Right atrium auricular region (tissue), 2 donors: ENCODE data around the gene TMEM272. TPM values are rescaled to one million over a fixed set of nuclear protein-coding genes. Genes with fewer than 3 reads are reported as not detected.

Experiments used
- DNase-seq: peaks from one replicate; pipeline ENCODE4 v3.0.0-alpha.2; 2019; ENCODE audit warnings: low spot score
- H3K27ac ChIP-seq, 2 donors: fragments of 200-600 bp; sonication (generic); 1 replicate in 1 of 2; 2 replicates in 1 of 2; pipeline ENCODE4 v1.5.1; 2016 to 2019
- H3K27me3 ChIP-seq, 2 donors: fragments of 200-600 bp; sonication (generic); one replicate each; pipeline versions ENCODE4 v1.5.1 to v1.6.0; 2017 to 2019
- H3K36me3 ChIP-seq: fragments of 200-600 bp; sonication (generic); one replicate; pipeline ENCODE4 v1.5.1; 2016
- H3K4me1 ChIP-seq, 2 donors: fragments of 200-600 bp; sonication (generic); one replicate each; pipeline versions ENCODE4 v1.5.1 to v1.6.0; 2017 to 2019
- H3K4me3 ChIP-seq, 2 donors: fragments of 200-600 bp; sonication (generic); 1 replicate in 1 of 2; 2 replicates in 1 of 2; pipeline ENCODE4 v1.5.1; 2017 to 2019; ENCODE audit warnings: mild to moderate bottlenecking in 1 of 2, moderate library complexity in 1 of 2
- H3K9me3 ChIP-seq, 2 donors: fragments of 200-600 bp; sonication (generic); one replicate each; pipeline ENCODE4 v1.5.1; 2019
- total RNA-seq, 2 donors: library from RNA; depleted of rRNA; stranded (reverse); fragments of >200 nt; gene quantifications; one replicate each; pipeline ENCODE4 v1.1.0, GENCODE V29; 2016
- TF ChIP-seq, protein P1 (sequence below), 2 donors: fragments of 200-600 bp; sonication (generic); IDR thresholded peaks; one replicate each; pipeline ENCODE4 v1.5.1; 2019; ENCODE audit warnings: antibody characterized with exemption in 2 of 2

Gene TMEM272
- total RNA-seq, 2 donors from 2014 or later, result 0.74 to 1.1 TPM

GRCh38 chr13:51882570-51883225 lies 37.7 kb upstream of the TMEM272 start:
- Histone ChIP-seq H3K36me3 (no peaks in the 10 kb centered on the region), H3K27me3 (no peaks in the 10 kb centered on the region), H3K4me1 (no peaks in the 10 kb centered on the region), H3K27ac (no peak overlapping the region), H3K4me3 (no peak overlapping the region), H3K9me3 (peaks cover 0 to 4% of the 10 kb centered on the region in 2 donors)
- no peak for DNase-seq
- TF ChIP-seq, protein P1, sequence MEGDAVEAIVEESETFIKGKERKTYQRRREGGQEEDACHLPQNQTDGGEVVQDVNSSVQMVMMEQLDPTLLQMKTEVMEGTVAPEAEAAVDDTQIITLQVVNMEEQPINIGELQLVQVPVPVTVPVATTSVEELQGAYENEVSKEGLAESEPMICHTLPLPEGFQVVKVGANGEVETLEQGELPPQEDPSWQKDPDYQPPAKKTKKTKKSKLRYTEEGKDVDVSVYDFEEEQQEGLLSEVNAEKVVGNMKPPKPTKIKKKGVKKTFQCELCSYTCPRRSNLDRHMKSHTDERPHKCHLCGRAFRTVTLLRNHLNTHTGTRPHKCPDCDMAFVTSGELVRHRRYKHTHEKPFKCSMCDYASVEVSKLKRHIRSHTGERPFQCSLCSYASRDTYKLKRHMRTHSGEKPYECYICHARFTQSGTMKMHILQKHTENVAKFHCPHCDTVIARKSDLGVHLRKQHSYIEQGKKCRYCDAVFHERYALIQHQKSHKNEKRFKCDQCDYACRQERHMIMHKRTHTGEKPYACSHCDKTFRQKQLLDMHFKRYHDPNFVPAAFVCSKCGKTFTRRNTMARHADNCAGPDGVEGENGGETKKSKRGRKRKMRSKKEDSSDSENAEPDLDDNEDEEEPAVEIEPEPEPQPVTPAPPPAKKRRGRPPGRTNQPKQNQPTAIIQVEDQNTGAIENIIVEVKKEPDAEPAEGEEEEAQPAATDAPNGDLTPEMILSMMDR (IDR thresholded peaks at IDR 0.05), result no peak

DNA sequence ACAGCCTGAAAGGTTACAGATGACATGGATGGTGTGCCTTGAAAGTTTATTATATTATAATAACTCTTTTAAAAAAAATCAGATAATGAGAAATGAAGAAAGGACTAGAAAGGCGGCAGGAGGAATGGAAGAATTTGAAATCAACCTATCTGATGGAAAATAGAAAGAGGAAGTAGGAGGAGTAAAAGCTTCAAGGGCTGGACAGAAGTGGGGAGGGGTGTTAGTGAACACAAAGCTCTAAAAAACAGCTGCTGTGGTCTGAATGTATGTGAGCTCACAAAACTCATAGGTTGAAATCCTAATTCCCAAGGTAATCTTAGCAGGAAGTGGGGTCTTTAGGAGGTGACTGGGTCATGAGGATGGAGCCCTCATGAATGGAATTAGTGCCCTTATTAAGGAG lies 36.3 kb upstream of the TMEM272 start:
- Histone ChIP-seq H3K36me3 (no peaks in the 10 kb centered on the region), H3K4me3 (no peak overlapping the region), H3K27me3 (no peaks in the 10 kb centered on the region), H3K27ac (no peak overlapping the region), H3K9me3 (peaks cover 0 to 4% of the 10 kb centered on the region in 2 donors), H3K4me1 (no peaks in the 10 kb centered on the region)
- TF ChIP-seq, protein P1 (IDR thresholded peaks at IDR 0.05), result no peak
- no peak for DNase-seq

GRCh38 chr13:51879133-51879532 lies 34.2 kb upstream of the TMEM272 start:
- TF ChIP-seq, protein P1 (IDR thresholded peaks at IDR 0.05), result no peak
- no peaks in the 10 kb centered on the region for H3K36me3 ChIP-seq
- H3K9me3 ChIP-seq, result peaks cover 0 to 4% of the 10 kb centered on the region in 2 donors
- H3K27ac ChIP-seq, result no peak overlapping the region
- H3K27me3 ChIP-seq, result no peaks in the 10 kb centered on the region
- H3K4me3 ChIP-seq, result no peak overlapping the region
- no peaks in the 10 kb centered on the region for H3K4me1 ChIP-seq
- no peak for DNase-seq

DNA sequence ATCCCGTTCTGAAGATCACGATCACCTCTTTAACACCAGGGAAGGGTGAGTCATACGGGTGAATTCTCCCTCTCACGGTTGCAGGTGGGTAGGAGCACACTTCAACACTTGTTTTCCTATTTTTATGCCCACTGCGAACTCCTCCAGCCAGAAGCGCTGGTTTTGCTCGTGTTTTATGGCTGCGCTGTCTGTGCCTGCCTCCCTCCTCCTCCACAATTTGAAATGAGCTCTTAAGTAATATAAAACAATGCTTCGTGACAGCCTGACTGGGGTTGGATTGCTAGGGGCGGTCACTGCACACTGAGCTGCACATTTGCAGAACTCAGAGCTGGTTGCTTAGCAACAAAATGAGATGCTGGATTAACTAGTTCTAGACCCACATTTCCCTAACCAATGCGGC lies 29.7 kb upstream of the TMEM272 start:
- no peaks in the 10 kb centered on the region for H3K27me3 ChIP-seq
- DNase-seq, result no peak
- H3K4me1 ChIP-seq, result no peaks in the 10 kb centered on the region
- H3K36me3 ChIP-seq, result no peaks in the 10 kb centered on the region
- no peaks in the 10 kb centered on the region for H3K9me3 ChIP-seq
- no peak overlapping the region for H3K27ac ChIP-seq
- no peak overlapping the region for H3K4me3 ChIP-seq
- TF ChIP-seq, protein P1 (IDR thresholded peaks at IDR 0.05), result no peak

- Histone ChIP-seq H3K4me3 (no peak overlapping the region), H3K27me3 (no peaks in the 10 kb centered on the region), H3K4me1 (no peaks in the 10 kb centered on the region), H3K27ac (no peak overlapping the region), H3K36me3 (no peaks in the 10 kb centered on the region), H3K9me3 (no peaks in the 10 kb centered on the region)
- no peak for DNase-seq
- TF ChIP-seq, protein P1 (IDR thresholded peaks at IDR 0.05), result no peak
Measured at GRCh38 chr13:51873837-51874236, 28.9 kb upstream of the TMEM272 start.
